ENCODE results near the gene ZNF146.
A peak's percentile ranks its signal among the peaks of the same experiment; 100 is the strongest.
"Not testable (repeated sequence)": the region's sequence is repeated elsewhere in the genome, so short reads cannot be mapped to it uniquely, and the experiment has no call there.

Gene ZNF146

DNA sequence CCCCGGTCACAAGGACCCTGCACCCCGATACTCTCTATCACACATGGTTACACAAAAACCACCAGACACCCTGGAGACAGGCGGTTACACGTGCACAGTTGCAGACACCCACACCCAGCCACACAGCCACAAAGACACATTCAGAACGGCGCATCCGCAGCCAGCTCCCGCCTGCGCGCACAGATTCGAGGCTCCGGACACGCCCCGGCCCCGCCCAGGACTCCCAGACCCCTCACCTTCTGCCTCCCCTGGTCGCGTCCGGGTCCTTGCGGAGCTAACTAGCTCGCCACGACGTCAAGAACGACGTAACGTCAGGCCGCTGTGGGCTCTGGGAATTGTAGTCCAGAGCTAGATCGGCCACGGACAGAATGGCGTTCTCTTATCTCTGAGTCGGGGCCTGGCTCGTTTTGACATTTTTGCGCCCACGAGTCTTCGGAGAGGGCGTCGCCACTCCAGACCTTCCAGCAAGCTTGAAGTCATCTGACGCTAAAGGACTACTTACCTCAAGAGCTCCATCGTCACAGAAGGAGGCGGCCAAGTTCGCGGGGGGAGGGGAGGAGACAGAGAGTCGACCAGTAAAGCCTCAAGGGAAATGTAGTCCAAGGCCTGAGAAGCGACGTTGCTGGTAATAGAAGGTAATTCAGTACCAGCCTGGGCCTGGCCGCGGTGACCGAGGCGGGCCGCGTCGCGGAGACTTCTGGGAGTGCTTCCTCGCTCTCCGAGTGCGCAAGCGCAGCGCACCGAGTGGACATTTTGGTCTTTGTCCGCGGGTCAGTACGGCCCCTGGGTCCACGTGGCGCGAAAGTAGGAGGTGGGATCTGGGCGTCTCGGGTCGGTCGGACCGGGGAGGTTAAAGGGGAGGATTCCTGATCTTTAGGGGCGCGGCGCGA lies at the start of gene ZNF146, which contains the start of gene ZNF565:
Gene ZNF146, plus strand, starts transcription at position 721 of the 890 bp plus-strand sequence. CDS start 21,335 bp downstream, outside the sequence.
Gene ZNF565, minus strand, starts transcription at position 280 of the 890 bp plus-strand sequence. CDS start 12,680 bp downstream, outside the sequence.
- DNase-seq = peak; percentile 99

DNA sequence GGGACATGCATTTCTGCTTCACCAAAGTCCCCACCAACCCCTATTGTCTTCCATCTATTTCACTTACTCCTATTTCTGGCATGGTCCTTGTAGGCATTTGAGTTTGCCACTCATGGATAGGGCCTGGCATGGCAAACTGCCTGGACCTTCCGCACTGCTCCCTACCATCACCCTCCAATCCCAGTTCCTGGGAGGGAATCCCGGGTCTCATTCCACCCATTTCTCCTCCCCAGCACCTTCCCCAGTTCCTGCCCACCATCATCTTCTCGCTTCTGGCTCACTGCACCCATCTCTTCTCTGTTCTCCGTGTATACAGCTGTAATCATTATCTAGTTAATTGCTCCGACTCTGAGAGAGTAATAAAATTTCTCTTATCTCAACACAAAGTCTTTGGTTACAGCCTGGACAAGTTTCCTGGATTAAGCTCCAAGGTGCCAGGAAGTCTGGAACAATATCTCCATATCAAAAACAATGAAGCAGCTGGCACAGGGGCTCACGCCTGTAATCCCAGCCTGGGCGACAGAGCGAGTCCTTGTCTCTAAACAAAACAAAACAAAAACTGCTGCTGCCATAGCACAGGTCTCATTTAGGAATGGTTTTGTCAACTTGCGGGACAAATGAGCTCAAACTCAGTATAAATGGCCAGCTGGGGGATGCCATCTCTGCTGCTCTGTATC lies 45.7 kb upstream of the ZNF146 start:
- DNase-seq = no peak

GRCh38 chr19:36172852-36173251 lies 42.1 kb upstream of the ZNF146 start:
- no peak for DNase-seq

- DNase-seq = not testable (repeated sequence)
These were observed 41.1 kb upstream of the ZNF146 start for GRCh38 chr19:36173846-36174245.

GRCh38 chr19:36179077-36179476 lies 35.8 kb upstream of the ZNF146 start:
- not testable (repeated sequence) for DNase-seq

DNA sequence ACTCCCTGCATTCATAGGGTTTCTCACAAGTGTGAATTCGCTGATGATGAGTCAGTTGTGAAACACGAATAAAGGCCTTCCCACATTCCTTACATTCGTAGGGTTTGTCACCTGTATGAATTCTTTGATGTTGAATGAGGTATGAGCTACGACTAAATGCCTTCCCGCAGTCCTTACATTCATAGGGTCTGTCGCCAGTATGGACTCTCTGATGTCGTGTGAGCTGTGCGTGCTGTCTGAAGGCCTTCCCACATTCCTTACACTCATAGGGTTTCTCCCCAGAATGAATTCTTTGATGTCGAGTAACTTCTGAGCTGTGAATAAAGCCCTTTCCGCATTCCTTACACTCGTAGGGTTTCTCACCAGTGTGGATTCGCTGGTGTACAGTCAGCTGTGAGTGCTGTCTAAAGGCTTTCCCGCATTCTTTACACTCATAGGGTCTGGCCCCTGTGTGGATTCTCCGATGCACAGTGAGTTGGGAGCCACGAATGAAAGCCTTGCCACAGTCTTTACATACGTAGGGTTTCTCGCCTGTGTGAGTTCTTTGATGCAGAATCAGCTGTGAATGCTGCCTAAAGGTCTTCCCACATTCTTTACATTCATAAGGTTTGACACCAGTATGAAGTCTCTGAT lies 32.2 kb upstream of the ZNF146 start:
- DNase-seq = no peak

GRCh38 chr19:36183245-36183628 lies 31.7 kb upstream of the ZNF146 start:
- no peak for DNase-seq

- DNase-seq = not testable (repeated sequence)
These were observed 28.2 kb upstream of the ZNF146 start for GRCh38 chr19:36186722-36187121.

DNA sequence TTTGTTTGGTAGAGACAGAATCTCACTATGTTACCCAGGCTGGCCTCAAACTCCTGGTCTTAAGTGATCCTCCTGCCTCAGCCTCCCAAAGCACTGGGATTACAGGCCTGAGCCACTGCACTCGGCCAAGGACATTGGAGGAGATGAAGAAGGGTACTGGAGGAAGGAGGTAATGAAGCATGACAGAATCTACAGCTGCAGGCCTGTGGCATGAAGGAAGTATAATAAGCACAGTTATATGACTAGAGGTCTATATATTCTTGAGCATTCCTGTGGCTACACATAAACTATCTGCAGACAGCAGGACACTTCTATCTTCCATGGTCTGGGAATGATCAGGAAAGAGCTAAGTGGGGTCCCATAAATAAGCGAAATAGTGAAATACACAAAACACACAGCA lies 18.7 kb upstream of the ZNF146 start:
- DNase-seq = no peak

- DNase-seq = no peak
These were observed 16.8 kb upstream of the ZNF146 start for GRCh38 chr19:36198119-36198518.

- DNase-seq = no peak
These were observed 13.2 kb upstream of the ZNF146 start for GRCh38 chr19:36201684-36202083.

DNA sequence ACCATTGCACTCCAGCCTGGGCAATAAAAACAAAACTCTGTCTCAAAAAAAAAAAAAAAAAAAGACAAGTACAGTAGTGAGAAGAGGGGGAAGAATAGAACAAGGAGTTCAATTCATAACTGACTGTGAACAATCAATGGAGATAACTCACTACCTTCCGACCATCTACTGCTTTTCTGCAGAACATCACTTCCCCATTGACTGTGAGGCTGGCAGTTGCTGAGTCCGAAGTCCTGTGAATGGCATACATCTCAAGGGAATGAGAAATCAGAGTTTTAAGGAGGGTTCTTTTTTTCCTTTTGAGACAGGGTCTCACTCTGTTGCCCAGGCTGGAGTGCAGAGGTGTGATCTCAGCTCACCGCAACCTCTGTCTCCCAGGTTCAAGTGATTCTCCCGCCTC lies 11.6 kb upstream of the ZNF146 start:
- no peak for DNase-seq

GRCh38 chr19:36207605-36208252 lies 7.2 kb upstream of the ZNF146 start:
- DNase-seq = no peak

DNA sequence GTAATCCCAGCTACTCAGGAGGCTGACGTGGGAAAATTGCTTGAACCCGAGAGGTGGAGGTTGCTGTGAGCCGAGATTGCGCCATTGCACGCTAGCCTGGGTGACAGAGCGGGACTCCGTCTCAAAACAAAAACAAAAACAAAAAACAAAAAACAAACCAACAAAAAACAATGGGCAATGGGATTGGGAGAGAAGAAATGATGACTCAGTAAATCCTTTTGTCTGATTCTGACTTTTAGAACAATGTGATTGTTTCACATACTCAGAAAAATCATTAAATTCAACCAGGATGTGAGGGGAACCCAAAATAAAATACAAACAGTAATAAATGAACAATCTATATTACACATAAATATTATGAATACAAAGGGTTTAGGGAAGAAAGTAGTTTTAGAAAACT lies 5.5 kb upstream of the ZNF146 start:
- DNase-seq = no peak

- no peak for DNase-seq
These were observed 4.4 kb upstream of the ZNF146 start for GRCh38 chr19:36210497-36210896.

DNA sequence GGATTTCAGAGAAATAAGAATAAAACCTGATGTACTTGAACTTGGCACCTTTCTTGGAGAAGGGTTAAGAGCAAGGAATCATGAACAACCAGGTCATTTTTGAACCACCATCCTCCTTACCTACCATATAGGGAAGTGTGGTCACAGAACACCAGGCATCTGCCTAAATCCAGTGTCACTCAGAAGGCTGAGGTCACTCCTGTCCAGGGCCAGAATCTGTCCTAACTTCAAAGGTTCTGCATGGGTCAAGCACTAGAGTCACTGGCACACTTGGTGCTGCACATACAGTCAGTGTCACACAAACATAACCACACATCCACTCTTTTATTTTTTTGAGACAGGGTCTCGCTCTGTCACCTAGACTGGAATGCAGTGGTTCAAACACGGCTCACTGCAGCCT lies 2.0 kb upstream of the ZNF146 start:
- DNase-seq = no peak

GRCh38 chr19:36215276-36216123 lies 594 bp downstream of the ZNF146 start:
- peak; percentile 4 for DNase-seq

GRCh38 chr19:36221474-36221873 lies 6.6 kb downstream of the ZNF146 start:
- no peak for DNase-seq

GRCh38 chr19:36222503-36222902 lies 7.6 kb downstream of the ZNF146 start:
- DNase-seq = no peak

DNA sequence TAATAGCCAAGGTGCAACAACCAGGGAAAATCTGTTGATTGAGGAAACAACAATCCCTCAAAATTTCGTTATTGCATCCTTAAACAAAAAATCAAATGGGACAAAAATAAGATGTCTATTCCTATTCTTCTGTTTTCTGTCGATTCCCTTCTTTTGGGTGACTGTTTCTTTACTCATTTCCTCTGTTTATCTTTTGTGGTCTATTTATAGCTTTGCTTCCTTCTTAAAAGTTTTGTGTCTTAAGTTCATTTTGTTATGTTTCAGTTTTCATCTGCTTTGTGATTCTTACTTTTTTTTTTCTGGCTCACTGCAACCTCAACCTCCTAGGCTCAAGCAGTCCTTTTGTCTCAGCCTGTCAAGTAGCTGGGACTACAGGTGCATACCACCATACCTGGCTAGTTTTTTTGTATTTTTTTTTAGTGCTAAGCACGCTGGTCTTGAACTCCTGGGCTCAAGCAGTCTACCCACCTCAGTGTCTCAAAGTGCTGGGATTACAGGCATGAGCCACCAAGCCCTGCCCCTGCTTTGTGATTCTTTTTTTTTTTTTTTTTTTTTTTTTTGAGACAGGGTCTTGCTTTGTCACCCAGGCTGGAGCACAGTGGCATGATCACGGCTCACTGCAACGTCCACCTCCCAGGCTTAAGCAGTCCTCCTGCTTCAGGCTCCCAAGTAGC lies 10.4 kb downstream of the ZNF146 start:
- no peak for DNase-seq

GRCh38 chr19:36233626-36234025 lies 18.7 kb downstream of the ZNF146 start:
- DNase-seq = not testable (repeated sequence)

Measured in activated CD4-positive, alpha-beta T cell treated with anti-CD3 and anti-CD28 coated beads, Interleukin-2, amount 50 U/mL, for 16 hours (primary cell).